Neutrophil (primary cell): ENCODE measurements around the gene DPEP3.

Experiments used
- H3K27ac ChIP-seq: fragments of 200-600 bp; sonication (generic); 2 replicates; pipeline ENCODE4 v1.5.1; 2016; ENCODE audit warnings: mild to moderate bottlenecking, moderate library complexity
- H3K27me3 ChIP-seq: fragments of 200-600 bp; sonication (generic); 2 replicates; pipeline ENCODE4 v1.6.0; 2016; ENCODE audit warnings: mild to moderate bottlenecking
- H3K36me3 ChIP-seq: fragments of 200-600 bp; sonication (generic); 2 replicates; pipeline ENCODE4 v1.5.1; 2017
- H3K4me1 ChIP-seq, 2 experiments: fragments of 200-600 bp in 1 of 2; sonication (generic) in 1 of 2; 1 replicate in 1 of 2; 2 replicates in 1 of 2; pipeline versions ENCODE4 v1.5.1 to v1.6.1; 2013 to 2016; ENCODE audit warnings: low read depth in 1 of 2, low read length in 1 of 2, mild to moderate bottlenecking in 1 of 2, moderate library complexity in 1 of 2; ENCODE audit not compliant: control insufficient read depth in 1 of 2, insufficient read depth in 1 of 2
- H3K4me3 ChIP-seq, 2 experiments: fragments of 200-600 bp in 1 of 2; sonication (generic) in 1 of 2; 1 replicate in 1 of 2; 2 replicates in 1 of 2; pipeline ENCODE4 v1.5.1; 2013 to 2016; ENCODE audit warnings: low read depth in 1 of 2, low read length in 1 of 2, mild to moderate bottlenecking in 1 of 2, moderate library complexity in 1 of 2
- H3K9me3 ChIP-seq: fragments of 200-600 bp; sonication (generic); 2 replicates; pipeline ENCODE4 v1.5.1; 2016
- TF ChIP-seq, protein P1 (sequence below): fragments of 200-600 bp; sonication (generic); IDR thresholded peaks from 2 replicates; pipeline ENCODE4 v1.5.1; 2016; ENCODE audit warnings: antibody characterized with exemption

DPEP3 gene

DNA sequence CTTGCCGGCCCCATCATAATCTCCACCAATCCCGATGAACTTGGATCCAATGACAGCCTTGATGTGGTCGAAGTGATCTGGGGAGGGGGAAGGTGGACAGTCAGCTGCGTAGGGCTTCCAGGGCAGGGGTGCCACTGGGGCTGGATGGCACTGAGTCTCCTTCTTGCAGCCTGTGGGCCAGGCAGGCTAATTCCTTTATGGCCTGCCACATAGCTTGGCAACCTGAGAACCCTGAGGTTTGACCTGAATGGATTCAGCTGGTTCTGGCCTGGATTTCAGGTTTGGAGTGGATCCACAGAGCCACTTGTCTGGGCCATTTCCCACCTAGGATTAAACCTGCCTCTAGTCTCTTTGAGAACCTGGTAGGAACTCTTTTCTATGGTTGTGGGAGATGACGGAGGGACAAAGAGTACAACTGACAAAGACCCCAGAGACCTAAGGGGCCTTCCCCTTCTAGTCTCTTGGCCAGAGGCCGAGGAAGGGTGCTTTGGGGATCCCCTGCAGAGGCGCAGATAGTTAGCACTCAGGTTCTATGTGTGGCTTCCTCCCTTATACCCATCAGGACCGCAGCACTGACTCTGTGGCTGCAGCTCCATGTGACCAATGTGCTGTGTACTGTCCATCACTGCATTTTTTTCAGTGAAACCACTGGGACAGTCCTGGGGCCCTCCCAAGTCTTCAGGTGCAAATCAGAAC, 9.2 kb upstream of the DPEP3 start:
- Histone ChIP-seq H3K4me1 (peaks cover 30 to 37% of the 10 kb centered on the region in 2 experiments), H3K27me3 (no peaks in the 10 kb centered on the region), H3K9me3 (no peaks in the 10 kb centered on the region), H3K27ac (peak overlapping the region; percentile 48), H3K36me3 (peaks cover 66% of the 10 kb centered on the region), H3K4me3 (no peak overlapping the region)
- TF ChIP-seq, protein P1, sequence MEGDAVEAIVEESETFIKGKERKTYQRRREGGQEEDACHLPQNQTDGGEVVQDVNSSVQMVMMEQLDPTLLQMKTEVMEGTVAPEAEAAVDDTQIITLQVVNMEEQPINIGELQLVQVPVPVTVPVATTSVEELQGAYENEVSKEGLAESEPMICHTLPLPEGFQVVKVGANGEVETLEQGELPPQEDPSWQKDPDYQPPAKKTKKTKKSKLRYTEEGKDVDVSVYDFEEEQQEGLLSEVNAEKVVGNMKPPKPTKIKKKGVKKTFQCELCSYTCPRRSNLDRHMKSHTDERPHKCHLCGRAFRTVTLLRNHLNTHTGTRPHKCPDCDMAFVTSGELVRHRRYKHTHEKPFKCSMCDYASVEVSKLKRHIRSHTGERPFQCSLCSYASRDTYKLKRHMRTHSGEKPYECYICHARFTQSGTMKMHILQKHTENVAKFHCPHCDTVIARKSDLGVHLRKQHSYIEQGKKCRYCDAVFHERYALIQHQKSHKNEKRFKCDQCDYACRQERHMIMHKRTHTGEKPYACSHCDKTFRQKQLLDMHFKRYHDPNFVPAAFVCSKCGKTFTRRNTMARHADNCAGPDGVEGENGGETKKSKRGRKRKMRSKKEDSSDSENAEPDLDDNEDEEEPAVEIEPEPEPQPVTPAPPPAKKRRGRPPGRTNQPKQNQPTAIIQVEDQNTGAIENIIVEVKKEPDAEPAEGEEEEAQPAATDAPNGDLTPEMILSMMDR: no peak

DNA sequence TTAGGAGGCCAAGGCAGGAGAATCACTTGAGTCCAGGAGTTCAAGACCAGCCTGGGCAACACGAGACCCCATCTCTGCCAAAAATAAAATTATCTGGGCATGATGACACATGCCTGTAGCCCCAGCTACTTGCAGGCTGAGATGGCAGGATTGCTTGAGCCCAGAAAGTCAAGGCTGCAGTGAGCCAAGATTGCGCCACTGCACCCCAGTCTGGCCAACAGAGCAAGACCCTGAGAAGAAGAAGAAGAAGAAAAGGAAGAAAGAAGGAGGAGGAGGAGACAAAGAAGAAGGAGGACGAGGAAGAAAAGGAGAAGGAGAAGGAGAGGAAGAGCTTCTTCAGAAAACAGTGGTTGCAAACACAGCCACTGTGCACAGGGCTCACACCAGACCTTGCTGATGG, 8.4 kb upstream of the DPEP3 start:
- peaks cover 25 to 37% of the 10 kb centered on the region in 2 experiments for H3K4me1 ChIP-seq

DNA sequence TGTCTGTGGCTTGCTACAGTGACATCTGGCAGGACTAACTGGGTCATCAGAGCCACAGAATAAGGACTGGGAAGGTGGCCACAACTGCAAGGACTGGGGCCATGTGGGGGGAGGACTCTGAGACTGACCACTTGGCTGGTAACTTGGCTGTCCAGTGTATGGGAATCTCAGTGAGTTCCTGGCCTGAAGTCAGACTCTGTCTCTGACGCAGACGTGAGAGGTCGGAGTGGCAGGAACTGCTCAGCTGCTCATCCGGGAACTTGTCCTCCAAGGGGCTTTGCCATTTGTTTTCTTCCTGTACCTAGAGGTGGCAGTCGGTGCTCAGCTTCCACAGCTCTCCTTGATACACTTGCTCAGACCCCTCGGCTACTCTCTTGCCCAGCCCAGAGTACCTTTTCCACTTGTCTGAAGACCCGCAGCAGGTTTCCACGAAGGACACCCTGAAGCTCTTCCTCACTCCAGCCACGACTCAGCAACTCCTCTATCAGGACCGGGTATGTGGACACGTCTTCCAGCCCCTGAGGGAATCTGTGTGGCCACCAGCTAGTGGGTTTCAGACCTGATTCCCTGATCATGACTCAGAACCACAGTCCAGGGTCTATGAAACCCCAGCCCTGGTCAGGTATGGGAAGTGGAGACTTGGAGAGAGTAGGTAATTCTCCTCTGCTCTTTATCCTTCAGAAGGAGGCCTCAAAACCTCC, 7.3 kb upstream of the DPEP3 start:
- H3K27ac ChIP-seq: peak overlapping the region; percentile 48
- no peaks in the 10 kb centered on the region for H3K9me3 ChIP-seq
- H3K4me3 ChIP-seq: no peak overlapping the region
- H3K4me1 ChIP-seq: peaks cover 16 to 28% of the 10 kb centered on the region in 2 experiments
- TF ChIP-seq, protein P1: no peak
- peaks cover 64% of the 10 kb centered on the region for H3K36me3 ChIP-seq
- H3K27me3 ChIP-seq: peaks cover 7% of the 10 kb centered on the region

More for the DNA sequence above, 8.4 kb upstream of the DPEP3 start:
- peaks cover under 1% of the 10 kb centered on the region for H3K27me3 ChIP-seq
- peak overlapping the region; percentile 48 for H3K27ac ChIP-seq
- no peak overlapping the region for H3K4me3 ChIP-seq
- no peaks in the 10 kb centered on the region for H3K9me3 ChIP-seq
- H3K36me3 ChIP-seq: peaks cover 66% of the 10 kb centered on the region
- TF ChIP-seq, protein P1: no peak

DNA sequence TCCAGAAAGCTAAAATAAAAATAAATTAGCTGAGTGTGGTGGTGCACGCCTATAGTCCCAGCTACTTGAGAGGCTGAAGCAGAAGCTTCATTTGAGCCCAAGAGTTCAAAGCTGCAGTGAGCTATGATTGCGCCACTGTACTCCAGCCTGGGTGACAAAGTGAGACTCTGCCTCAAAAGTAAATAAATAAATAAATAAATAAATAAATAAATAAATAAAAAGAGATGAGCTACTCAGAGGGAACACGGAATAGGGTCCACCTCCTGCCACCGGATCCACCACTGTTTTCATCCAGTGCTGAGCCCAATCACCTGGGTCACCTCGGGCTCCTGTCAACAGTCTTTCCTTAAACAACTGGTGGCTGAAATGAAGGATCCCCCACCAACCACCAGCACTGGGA, 6.7 kb upstream of the DPEP3 start:
- TF ChIP-seq, protein P1: no peak
- Histone ChIP-seq H3K4me1 (peaks cover 10 to 21% of the 10 kb centered on the region in 2 experiments), H3K36me3 (peaks cover 60% of the 10 kb centered on the region), H3K9me3 (no peaks in the 10 kb centered on the region), H3K27ac (peak overlapping the region; percentile 7), H3K4me3 (no peak overlapping the region), H3K27me3 (peaks cover 7% of the 10 kb centered on the region)

DNA sequence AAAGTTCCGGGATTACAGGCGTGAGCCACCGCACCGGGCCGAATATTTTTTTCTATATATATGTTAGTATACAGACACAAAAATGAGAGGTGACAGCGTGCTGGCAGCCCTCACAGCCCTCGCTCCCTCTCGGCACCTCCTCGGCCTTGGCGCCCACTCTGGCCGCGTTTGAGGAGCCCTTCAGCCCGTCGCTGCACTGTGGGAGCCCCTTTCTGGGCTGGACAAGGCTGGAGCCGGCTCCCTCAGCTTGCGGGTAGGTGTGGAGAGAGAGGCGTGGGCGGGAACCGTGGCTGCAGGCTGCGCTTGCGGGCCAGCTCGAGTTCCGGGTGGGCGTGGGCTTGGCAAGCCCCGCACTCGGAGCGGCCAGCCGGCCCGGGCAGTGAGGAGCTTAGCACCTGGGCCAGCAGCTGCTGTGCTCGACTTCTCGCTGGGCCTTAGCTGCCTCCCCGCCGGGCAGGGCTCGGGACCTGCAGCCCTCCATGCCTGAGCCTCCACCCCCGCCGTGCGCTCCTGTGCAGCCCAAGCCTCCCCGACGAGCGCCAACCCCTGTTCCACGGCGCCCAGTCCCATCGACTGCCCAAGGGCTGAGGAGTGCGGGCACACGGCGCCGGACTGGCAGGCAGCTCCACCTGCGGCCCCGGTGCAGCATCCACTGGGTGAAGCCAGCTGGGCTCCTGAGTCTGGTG, 1.9 kb upstream of the DPEP3 start:
- H3K4me3 ChIP-seq: no peak overlapping the region
- TF ChIP-seq, protein P1: no peak
- H3K9me3 ChIP-seq: no peaks in the 10 kb centered on the region
- peaks cover 7% of the 10 kb centered on the region for H3K27me3 ChIP-seq
- no peak overlapping the region for H3K27ac ChIP-seq
- peaks cover 0 to 3% of the 10 kb centered on the region in 2 experiments for H3K4me1 ChIP-seq
- H3K36me3 ChIP-seq: peaks cover 18% of the 10 kb centered on the region
